Measurements from ENCODE around the gene TLCD5.

Gene TLCD5

GRCh38 chr11:120324932-120325810 lies at the start of gene TLCD5:
TLCD5 (plus strand) TSS chr11:120325299; CDS start chr11:120327442, 2,143 bp downstream.
- Histone ChIP-seq H3K4me1 (peaks cover 11% of the 10 kb centered on the region), H3K36me3 (replicated peaks) (no peaks in the 10 kb centered on the region), H3K9me3 (no peaks in the 10 kb centered on the region), H3K27me3 (ENCODE audit: low read depth) (no peaks in the 10 kb centered on the region), H3K4me3 (peak within 1 kb of the TSS; percentile 49)
- DNase-seq (ENCODE audit: low spot score in 2 of 2): peak; percentile 84 to 89
- in situ Hi-C loops (cut with MboI; ENCODE audit: low sequenced_read_pairs): no loop called here

DNA sequence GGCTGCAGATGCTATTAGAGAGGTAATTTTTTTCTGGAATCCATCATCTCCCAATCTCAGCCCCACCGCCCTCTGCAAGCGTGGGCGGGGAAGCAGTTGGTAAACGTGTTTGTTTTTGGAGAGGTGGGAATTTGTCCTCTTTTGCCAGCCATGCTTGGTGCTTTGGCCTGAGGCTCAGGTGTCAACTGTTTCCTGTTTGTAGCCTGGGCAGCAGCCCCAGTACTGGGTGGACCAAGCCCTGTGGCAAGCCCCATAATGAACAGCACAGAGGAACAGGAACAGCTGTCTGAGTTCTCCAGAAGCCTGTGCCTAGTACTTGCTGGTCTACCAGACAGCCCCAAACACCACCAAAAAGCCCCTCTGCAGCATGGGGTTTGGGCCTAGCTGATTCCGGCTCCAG lies 45.6 kb upstream of the TLCD5 start:
- no peaks in the 10 kb centered on the region for H3K4me1 ChIP-seq
- no peaks in the 10 kb centered on the region for H3K36me3 ChIP-seq (replicated peaks)
- no peak for DNase-seq (ENCODE audit: low spot score in 2 of 2)
- no peaks in the 10 kb centered on the region for H3K9me3 ChIP-seq
- H3K4me3 ChIP-seq: no peak overlapping the region
- no peaks in the 10 kb centered on the region for H3K27me3 ChIP-seq (ENCODE audit: low read depth)
- in situ Hi-C loops (cut with MboI; ENCODE audit: low sequenced_read_pairs): no loop called here

DNA sequence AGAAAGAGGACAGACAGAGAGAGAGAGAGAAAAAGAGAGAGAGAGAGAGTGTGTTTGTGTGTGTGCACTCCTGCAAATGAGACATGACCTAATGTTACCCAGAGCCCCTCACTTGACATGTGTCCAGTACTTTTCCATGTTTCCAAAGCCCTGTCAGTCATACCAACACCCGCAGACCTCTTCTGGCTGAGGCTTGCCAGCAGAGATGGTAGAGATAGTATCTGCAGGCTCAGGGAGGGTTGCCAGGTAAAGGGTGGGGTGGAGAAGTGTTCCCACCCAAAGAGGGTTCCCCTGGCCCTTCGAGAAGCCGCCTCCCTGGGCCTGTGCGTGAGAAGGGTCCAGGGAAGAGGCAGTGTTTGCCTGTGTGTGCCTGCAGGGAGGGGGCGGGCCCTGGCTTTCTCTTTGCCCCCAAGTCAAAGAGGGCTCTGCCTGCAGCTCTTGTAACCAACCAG lies 44.5 kb upstream of the TLCD5 start:
- Histone ChIP-seq H3K9me3 (no peaks in the 10 kb centered on the region), H3K4me1 (no peaks in the 10 kb centered on the region), H3K27me3 (ENCODE audit: low read depth) (no peaks in the 10 kb centered on the region), H3K4me3 (no peak overlapping the region), H3K36me3 (replicated peaks) (no peaks in the 10 kb centered on the region)
- DNase-seq (ENCODE audit: low spot score in 2 of 2): no peak
- in situ Hi-C loops (cut with MboI; ENCODE audit: low sequenced_read_pairs): no loop called here

DNA sequence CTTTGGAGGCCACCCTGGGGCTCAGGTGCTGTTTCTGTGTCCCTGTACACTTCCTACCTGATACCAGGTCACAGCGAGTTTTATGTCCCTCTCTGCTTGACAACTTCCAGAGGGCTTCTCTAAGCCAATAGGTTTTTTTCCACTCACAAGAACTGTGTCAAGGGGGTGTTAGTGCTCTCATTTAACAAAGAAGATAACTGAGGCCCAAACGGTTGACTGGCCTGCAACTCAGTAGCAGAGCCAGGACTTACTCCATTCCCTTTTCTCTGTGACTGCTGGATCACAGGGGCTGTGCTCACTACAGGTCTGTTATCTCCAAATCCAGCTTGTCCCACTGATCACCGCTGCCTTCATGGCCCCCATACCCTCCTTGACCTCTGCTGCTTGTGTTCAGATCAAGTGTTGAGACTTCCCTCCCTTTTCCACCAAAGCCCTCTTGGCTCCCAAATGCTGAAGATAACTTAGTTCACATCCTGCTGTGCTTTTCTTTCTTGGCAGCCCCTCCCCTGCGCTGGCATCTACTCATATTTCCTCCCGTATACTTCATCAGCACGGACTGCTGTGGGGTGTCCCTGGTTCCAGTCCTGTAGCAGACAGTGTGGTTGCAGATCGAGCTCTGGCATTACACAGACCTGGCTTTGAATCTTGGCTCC lies 43.8 kb upstream of the TLCD5 start:
- no peaks in the 10 kb centered on the region for H3K27me3 ChIP-seq (ENCODE audit: low read depth)
- no peaks in the 10 kb centered on the region for H3K4me1 ChIP-seq
- H3K4me3 ChIP-seq: no peak overlapping the region
- H3K36me3 ChIP-seq (replicated peaks): no peaks in the 10 kb centered on the region
- DNase-seq (ENCODE audit: low spot score in 2 of 2): no peak
- in situ Hi-C loops (cut with MboI; ENCODE audit: low sequenced_read_pairs): no loop called here
- H3K9me3 ChIP-seq: no peaks in the 10 kb centered on the region

DNA sequence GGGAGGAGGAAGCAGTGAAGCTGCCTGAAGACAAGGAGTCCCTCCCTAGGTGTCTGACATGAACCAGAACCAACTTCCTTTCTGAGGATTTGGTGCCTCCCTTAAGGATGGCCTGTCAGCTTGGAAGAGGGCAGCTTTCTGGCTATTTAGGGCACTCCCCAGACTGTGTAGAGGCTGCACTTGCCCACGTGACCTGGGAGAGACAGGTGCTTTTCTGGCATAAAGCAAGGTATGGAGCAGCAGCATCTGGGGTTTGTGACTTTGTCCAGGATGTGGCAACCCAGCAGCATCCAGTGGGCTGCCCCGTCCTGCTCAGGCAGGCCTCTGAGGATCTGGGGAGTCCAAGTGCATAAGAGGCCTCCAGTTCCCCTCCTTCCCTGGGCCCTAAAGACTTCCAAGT lies 42.0 kb upstream of the TLCD5 start:
- H3K27me3 ChIP-seq (ENCODE audit: low read depth): no peaks in the 10 kb centered on the region
- no peak for DNase-seq (ENCODE audit: low spot score in 2 of 2)
- H3K4me1 ChIP-seq: no peaks in the 10 kb centered on the region
- H3K9me3 ChIP-seq: no peaks in the 10 kb centered on the region
- no peak overlapping the region for H3K4me3 ChIP-seq
- no peaks in the 10 kb centered on the region for H3K36me3 ChIP-seq (replicated peaks)
- in situ Hi-C loops (cut with MboI; ENCODE audit: low sequenced_read_pairs): no loop called here

DNA sequence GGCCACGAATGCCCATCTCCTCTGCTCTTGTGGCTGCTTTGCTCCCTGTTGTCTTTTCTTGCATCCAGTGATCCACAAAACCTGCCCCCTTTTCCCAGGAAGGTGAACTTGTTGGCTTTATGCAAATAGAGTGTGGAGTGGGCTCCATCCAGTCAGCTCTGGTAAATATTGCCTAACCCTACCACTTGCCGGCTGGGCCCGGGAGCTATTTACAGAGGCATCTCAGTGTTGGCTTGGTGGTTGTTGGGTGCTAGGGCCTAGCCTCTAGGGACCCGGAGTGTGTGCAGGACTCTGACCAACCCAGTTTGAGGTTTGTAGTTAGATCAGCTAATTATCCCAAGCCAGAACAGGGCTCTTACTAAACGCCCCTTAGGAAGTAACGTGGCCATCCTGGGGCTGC lies 40.8 kb upstream of the TLCD5 start:
- Histone ChIP-seq H3K36me3 (replicated peaks) (no peaks in the 10 kb centered on the region), H3K9me3 (no peaks in the 10 kb centered on the region), H3K27me3 (ENCODE audit: low read depth) (0 out of 2 replicates have a peak, but pooled peaks cover 5% of the 10 kb centered on the region), H3K4me3 (no peak overlapping the region), H3K4me1 (no peaks in the 10 kb centered on the region)
- DNase-seq (ENCODE audit: low spot score in 2 of 2): no peak
- in situ Hi-C loops (cut with MboI; ENCODE audit: low sequenced_read_pairs): no loop called here

DNA sequence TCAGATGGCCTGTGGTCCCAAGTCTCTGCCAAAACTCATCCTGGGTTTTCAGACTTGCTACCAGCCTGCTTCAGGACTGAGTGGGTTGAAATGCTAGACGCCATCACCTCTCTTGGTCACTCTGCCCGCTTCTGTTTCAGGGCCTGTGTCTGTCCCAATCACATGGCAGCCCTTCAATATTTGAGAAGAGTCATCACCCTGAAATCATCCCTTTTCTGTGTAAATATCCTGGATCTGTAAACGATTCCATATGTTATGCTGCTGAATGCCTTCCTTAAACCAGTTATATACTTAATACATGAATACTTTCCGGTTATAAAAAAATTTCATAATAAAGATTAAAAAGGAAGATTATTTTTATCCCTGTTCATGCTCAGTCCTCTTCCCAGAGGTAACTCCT lies 39.8 kb upstream of the TLCD5 start:
- in situ Hi-C loops (cut with MboI; ENCODE audit: low sequenced_read_pairs): no loop called here
- no peak overlapping the region for H3K4me3 ChIP-seq
- H3K27me3 ChIP-seq (ENCODE audit: low read depth): peaks cover 10% of the 10 kb centered on the region
- DNase-seq (ENCODE audit: low spot score in 2 of 2): no peak
- no peaks in the 10 kb centered on the region for H3K4me1 ChIP-seq
- H3K36me3 ChIP-seq (replicated peaks): no peaks in the 10 kb centered on the region
- H3K9me3 ChIP-seq: no peaks in the 10 kb centered on the region

DNA sequence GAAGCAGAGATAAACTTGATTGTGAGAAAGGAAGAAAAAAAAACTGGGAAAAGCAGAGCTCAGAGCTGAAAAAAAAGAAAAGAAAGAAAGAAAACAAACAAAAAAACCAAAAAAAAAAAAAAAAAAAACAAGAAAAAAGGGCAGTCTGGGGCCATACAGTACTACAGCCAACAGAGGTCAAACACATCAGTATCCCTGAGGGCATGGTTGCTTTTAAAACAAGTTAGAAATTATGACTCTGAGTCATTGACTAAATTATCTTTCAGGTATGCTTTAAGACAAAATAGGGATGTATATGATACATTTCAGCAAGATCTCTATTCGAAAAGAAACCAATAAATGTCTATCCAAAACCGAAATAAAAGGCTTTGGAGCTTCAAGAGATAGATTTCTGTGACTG lies 37.1 kb upstream of the TLCD5 start:
- H3K4me3 ChIP-seq: no peak overlapping the region
- DNase-seq (ENCODE audit: low spot score in 2 of 2): no peak
- H3K4me1 ChIP-seq: no peaks in the 10 kb centered on the region
- H3K27me3 ChIP-seq (ENCODE audit: low read depth): peaks cover 32% of the 10 kb centered on the region
- in situ Hi-C loops (cut with MboI; ENCODE audit: low sequenced_read_pairs): no loop called here
- H3K9me3 ChIP-seq: no peaks in the 10 kb centered on the region
- no peaks in the 10 kb centered on the region for H3K36me3 ChIP-seq (replicated peaks)

GRCh38 chr11:120289426-120289825 lies 35.7 kb upstream of the TLCD5 start:
- H3K4me1 ChIP-seq: no peaks in the 10 kb centered on the region
- H3K4me3 ChIP-seq: no peak overlapping the region
- DNase-seq (ENCODE audit: low spot score in 2 of 2): no peak
- H3K36me3 ChIP-seq (replicated peaks): no peaks in the 10 kb centered on the region
- H3K27me3 ChIP-seq (ENCODE audit: low read depth): peaks cover 38% of the 10 kb centered on the region
- in situ Hi-C loops (cut with MboI; ENCODE audit: low sequenced_read_pairs): no loop called here
- no peaks in the 10 kb centered on the region for H3K9me3 ChIP-seq

GRCh38 chr11:120290956-120291355 lies 34.1 kb upstream of the TLCD5 start:
- H3K4me1 ChIP-seq: no peaks in the 10 kb centered on the region
- in situ Hi-C loops (cut with MboI; ENCODE audit: low sequenced_read_pairs): no loop called here
- no peaks in the 10 kb centered on the region for H3K36me3 ChIP-seq (replicated peaks)
- H3K9me3 ChIP-seq: no peaks in the 10 kb centered on the region
- H3K4me3 ChIP-seq: no peak overlapping the region
- peaks cover 53% of the 10 kb centered on the region for H3K27me3 ChIP-seq (ENCODE audit: low read depth)
- no peak for DNase-seq (ENCODE audit: low spot score in 2 of 2)

DNA sequence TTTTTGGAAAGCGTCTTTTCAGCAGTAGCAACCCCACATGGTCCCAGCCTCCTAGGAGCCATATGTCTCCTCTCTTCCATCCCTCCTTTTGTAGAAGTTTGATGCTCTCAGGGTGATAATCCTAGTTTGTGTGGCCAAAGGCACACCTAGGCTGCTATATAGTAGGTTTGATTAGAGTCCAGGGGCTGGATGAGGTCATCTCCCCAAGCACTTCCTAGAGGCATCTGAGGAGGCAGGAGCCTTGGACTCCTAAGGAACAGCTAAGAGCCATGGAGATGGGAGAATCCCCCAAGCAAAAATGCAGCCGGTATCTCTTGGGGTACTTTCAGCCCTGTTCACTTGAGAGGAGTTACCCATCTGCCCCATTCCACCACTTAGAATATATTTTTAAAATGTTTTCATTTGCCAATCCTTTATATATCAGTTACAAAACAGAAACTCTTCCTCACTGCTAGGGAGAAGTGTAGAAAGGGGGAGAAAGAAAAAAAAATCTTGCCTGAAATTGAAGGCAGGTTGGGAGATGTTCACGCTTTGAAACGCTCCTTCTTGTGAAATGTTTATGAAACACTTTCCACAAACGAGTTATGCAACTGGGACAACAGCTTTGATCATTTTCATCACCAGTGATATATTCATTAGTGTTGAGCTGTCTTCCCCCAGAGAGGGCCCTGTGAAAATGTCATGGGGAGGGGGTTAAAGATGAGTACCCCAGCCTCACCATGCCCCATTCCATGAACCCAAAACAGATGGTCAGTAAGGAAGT lies 31.9 kb upstream of the TLCD5 start:
- peaks cover 65% of the 10 kb centered on the region for H3K27me3 ChIP-seq (ENCODE audit: low read depth)
- no peaks in the 10 kb centered on the region for H3K9me3 ChIP-seq
- in situ Hi-C loops (cut with MboI; ENCODE audit: low sequenced_read_pairs): no loop called here
- no peak overlapping the region for H3K4me3 ChIP-seq
- no peaks in the 10 kb centered on the region for H3K36me3 ChIP-seq (replicated peaks)
- no peak for DNase-seq (ENCODE audit: low spot score in 2 of 2)
- H3K4me1 ChIP-seq: no peaks in the 10 kb centered on the region

DNA sequence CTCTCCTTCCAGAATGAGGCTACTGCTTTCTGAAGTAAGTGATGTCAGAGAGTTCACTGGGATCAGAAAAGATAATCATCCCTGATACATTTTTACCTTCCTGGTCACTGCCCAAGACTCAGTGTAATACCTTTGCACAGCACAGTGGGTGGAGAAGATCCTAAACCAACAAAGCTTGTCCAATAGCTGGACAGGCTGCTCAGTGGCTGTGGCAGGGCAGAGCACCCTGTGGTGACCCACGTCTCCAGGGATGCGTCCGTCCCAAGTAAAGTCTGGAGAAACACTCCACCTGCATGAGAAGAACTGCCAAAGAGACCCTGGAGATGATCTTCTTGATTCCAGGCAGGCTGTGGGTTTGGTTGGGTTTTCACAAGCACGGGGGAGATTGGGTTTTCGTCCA lies 31.0 kb upstream of the TLCD5 start:
- DNase-seq (ENCODE audit: low spot score in 2 of 2): no peak
- H3K36me3 ChIP-seq (replicated peaks): no peaks in the 10 kb centered on the region
- H3K4me3 ChIP-seq: no peak overlapping the region
- no peaks in the 10 kb centered on the region for H3K9me3 ChIP-seq
- H3K4me1 ChIP-seq: no peaks in the 10 kb centered on the region
- H3K27me3 ChIP-seq (ENCODE audit: low read depth): peaks cover 66% of the 10 kb centered on the region
- in situ Hi-C loops (cut with MboI; ENCODE audit: low sequenced_read_pairs): no loop called here

DNA sequence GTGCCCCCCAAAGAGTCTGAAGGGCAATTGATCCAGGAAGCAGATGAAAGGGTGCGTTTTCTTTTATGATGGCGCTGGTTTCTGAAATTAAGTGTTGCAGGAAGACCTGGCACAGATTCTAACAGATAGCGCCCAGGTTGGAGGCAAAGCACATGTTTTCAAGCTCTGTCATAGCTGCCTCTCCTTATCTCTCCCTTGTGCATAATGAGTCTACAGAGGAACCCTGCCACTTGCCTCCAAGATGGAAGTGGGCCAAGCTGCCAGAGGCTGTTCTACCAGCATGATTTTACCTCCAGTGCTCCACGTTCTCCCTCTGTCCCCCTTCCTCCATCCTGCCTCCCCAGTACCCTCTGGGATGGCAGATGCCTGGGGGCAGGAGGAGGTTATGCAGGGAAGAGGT lies 30.0 kb upstream of the TLCD5 start:
- no peak overlapping the region for H3K4me3 ChIP-seq
- no peaks in the 10 kb centered on the region for H3K4me1 ChIP-seq
- in situ Hi-C loops (cut with MboI; ENCODE audit: low sequenced_read_pairs): no loop called here
- no peak for DNase-seq (ENCODE audit: low spot score in 2 of 2)
- peaks cover 64% of the 10 kb centered on the region for H3K27me3 ChIP-seq (ENCODE audit: low read depth)
- H3K9me3 ChIP-seq: no peaks in the 10 kb centered on the region
- no peaks in the 10 kb centered on the region for H3K36me3 ChIP-seq (replicated peaks)

GRCh38 chr11:120296554-120296953 lies 28.5 kb upstream of the TLCD5 start:
- H3K4me3 ChIP-seq: no peak overlapping the region
- no peaks in the 10 kb centered on the region for H3K36me3 ChIP-seq (replicated peaks)
- no peaks in the 10 kb centered on the region for H3K4me1 ChIP-seq
- DNase-seq (ENCODE audit: low spot score in 2 of 2): no peak
- in situ Hi-C loops (cut with MboI; ENCODE audit: low sequenced_read_pairs): no loop called here
- no peaks in the 10 kb centered on the region for H3K9me3 ChIP-seq
- H3K27me3 ChIP-seq (ENCODE audit: low read depth): peaks cover 52% of the 10 kb centered on the region
